ENCODE measurements around the gene CDCA7L. TPM values are rescaled to one million over a fixed set of nuclear protein-coding genes. Genes with fewer than 3 reads are reported as not detected.

The CDCA7L gene
- total RNA-seq, 6 donors from 2014 or later: 30.5 to 63.6 (median 39.1) TPM

DNA sequence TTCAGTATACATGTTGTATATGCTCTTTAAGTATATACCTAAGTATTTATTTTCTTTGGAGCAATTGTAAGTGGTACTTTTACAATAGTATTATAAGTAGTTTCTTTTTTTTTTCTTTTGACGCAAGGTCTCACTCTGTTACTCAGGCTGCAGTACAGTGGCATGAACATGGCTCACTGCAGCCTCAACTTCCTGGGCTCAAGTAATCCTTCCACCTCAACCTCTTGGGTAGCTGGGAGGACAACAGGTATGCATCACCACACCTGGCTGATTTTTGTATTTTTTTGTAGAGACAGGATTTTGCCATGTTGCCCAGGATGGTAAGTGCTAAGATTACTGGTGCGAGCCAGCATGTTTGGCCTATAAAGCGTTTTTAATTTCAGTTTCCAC is 13.7 kb upstream of the CDCA7L start:
- Histone ChIP-seq H3K4me3 (no peak overlapping the region), H3K27ac (no peak overlapping the region), H3K9me3 (no peaks in the 10 kb centered on the region), H3K27me3 (no peaks in the 10 kb centered on the region), H3K36me3 (no peaks in the 10 kb centered on the region), H3K4me1 (no peaks in the 10 kb centered on the region)
- DNase-seq (no peak), ATAC-seq (ENCODE audit: low FRiP score in 2 of 2) (no peak)
- TF ChIP-seq POLR2AphosphoS5 (IDR thresholded peaks at IDR 0.05): no peak
- 92 to 98% methylated on average over 3 of the region's 3 CpGs for WGBS, 2 donors

DNA sequence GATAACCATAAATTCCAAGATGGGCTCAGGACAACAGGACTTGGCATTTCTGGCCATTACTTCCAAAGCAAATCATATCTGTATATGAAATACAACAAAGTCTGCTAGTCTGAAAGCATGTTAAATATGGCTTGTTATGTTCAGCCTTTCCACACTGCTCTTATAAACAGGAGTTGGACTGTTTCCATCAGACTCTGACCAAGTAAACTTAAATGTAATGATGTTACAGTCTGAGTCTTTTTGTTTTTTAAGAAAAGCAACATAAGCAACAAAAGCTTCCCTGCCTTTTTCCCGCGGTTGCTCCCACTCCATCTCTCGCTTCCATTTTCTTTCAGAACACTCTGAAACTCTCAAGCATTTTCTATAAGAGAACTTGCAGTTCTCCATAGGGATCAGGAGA is 8.1 kb upstream of the CDCA7L start:
- Histone ChIP-seq H3K36me3 (no peaks in the 10 kb centered on the region), H3K27ac (no peak overlapping the region), H3K4me1 (no peaks in the 10 kb centered on the region), H3K9me3 (no peaks in the 10 kb centered on the region), H3K27me3 (no peaks in the 10 kb centered on the region), H3K4me3 (no peak overlapping the region)
- no peak for TF ChIP-seq POLR2A (IDR thresholded peaks at IDR 0.05)
- TF ChIP-seq, protein P1, sequence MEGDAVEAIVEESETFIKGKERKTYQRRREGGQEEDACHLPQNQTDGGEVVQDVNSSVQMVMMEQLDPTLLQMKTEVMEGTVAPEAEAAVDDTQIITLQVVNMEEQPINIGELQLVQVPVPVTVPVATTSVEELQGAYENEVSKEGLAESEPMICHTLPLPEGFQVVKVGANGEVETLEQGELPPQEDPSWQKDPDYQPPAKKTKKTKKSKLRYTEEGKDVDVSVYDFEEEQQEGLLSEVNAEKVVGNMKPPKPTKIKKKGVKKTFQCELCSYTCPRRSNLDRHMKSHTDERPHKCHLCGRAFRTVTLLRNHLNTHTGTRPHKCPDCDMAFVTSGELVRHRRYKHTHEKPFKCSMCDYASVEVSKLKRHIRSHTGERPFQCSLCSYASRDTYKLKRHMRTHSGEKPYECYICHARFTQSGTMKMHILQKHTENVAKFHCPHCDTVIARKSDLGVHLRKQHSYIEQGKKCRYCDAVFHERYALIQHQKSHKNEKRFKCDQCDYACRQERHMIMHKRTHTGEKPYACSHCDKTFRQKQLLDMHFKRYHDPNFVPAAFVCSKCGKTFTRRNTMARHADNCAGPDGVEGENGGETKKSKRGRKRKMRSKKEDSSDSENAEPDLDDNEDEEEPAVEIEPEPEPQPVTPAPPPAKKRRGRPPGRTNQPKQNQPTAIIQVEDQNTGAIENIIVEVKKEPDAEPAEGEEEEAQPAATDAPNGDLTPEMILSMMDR (IDR thresholded peaks at IDR 0.05): no peak
- no peak for TF ChIP-seq EP300 (IDR thresholded peaks at IDR 0.05)
- no peak for TF ChIP-seq POLR2AphosphoS5 (IDR thresholded peaks at IDR 0.05)
- 83 to 86% methylated on average over 3 of the region's 3 CpGs for WGBS, 2 donors
- no peak for DNase-seq
- ATAC-seq (ENCODE audit: low FRiP score in 2 of 2): no peak

DNA sequence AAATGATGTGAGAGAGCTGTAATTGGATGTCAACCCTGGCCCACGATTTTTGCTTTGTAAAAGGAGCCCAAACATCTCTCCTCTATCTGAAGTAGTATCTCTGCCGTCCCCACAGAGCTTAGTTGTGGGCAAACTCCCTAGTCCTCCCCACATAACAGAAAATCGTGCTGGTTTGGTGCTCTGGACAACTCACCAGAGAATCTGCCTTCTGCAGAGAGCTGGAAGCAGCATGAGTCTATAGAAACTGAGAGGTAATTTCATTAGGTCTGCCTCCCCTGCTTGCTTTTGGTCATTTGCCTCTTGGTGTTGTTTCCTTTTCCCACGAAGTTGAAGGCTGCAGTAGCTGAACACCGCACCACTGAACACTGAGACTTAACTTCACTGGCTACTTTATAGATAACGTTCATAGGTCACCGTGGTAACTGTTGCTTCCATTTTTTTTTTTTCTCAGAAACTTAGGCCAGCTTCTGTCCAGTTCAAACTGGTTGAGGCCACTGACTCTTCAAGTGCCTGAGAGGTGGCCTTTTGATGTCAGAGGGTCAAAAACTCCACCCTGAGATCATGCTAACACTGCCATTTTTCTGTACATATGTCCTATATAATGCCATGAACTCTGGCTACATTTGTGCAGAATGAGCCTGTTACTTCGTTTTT is 3.3 kb upstream of the CDCA7L start:
- ATAC-seq (ENCODE audit: low FRiP score in 2 of 2) (no peak), DNase-seq (no peak)
- peaks cover 0 to 24% (median 14%) of the 10 kb centered on the region in 4 donors for H3K4me1 ChIP-seq
- H3K27me3 ChIP-seq: no peaks in the 10 kb centered on the region
- H3K36me3 ChIP-seq: no peaks in the 10 kb centered on the region
- H3K4me3 ChIP-seq: no peak overlapping the region
- no peaks in the 10 kb centered on the region for H3K9me3 ChIP-seq
- H3K27ac ChIP-seq: no peak overlapping the region
- 55 to 62% methylated on average over 8 of the region's 8 CpGs for WGBS, 2 donors
- TF ChIP-seq EP300 (IDR thresholded peaks at IDR 0.05) (no peak), POLR2AphosphoS5 (IDR thresholded peaks at IDR 0.05) (no peak), POLR2A (IDR thresholded peaks at IDR 0.05) (no peak)
- TF ChIP-seq, protein P1 (IDR thresholded peaks at IDR 0.05): no peak

DNA sequence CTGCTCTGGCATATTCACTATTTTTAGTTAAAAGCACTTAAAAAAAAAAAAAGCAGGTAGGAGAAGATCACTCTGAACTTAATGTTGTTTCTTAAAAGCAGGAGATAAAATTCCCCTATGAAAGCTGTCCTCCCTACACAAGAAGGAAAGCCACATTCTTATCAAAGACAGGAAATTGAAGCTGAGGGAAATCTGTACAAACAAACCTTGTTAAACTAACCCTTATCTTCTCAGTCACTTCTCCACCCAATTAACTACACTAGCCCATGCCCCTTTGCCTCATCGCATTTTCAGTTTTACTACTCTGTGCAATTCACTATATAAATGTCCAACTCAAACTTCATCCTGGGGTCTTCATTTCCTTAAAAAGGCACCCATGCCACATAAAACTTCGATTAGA is 2.7 kb upstream of the CDCA7L start:
- 49 to 63% methylated on average over 2 of the region's 2 CpGs for WGBS, 2 donors
- H3K9me3 ChIP-seq: no peaks in the 10 kb centered on the region
- DNase-seq (no peak), ATAC-seq (ENCODE audit: low FRiP score in 2 of 2) (no peak)
- no peak overlapping the region for H3K4me3 ChIP-seq
- no peaks in the 10 kb centered on the region for H3K36me3 ChIP-seq
- no peaks in the 10 kb centered on the region for H3K27me3 ChIP-seq
- no peak overlapping the region for H3K27ac ChIP-seq
- no peak for TF ChIP-seq POLR2A (IDR thresholded peaks at IDR 0.05)
- TF ChIP-seq POLR2AphosphoS5 (IDR thresholded peaks at IDR 0.05): no peak
- TF ChIP-seq EP300 (IDR thresholded peaks at IDR 0.05): no peak
- TF ChIP-seq, protein P1 (IDR thresholded peaks at IDR 0.05): no peak
- peaks cover 0 to 31% (median 16%) of the 10 kb centered on the region in 4 donors for H3K4me1 ChIP-seq

DNA sequence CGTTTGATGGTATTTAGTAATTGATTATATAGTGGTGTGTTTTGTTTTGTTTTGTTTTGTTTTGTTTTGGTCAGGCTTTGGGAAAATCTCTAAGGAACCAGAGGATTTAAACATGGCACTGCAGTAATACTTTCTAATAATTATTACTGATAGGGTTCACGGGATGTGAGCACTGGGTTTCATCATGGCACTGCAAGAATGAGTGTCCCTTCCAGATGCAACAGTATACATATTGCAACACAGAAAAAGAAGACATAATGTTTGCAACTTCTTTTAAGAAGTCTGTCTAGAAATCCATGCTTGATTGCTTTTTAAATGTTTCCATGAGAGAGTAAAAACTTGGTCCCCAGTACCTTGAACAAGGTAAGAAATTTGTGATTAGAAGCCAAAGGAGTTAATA is 2.2 kb upstream of the CDCA7L start:
- no peak for TF ChIP-seq EP300 (IDR thresholded peaks at IDR 0.05)
- TF ChIP-seq POLR2AphosphoS5 (IDR thresholded peaks at IDR 0.05): no peak
- TF ChIP-seq POLR2A (IDR thresholded peaks at IDR 0.05): no peak
- TF ChIP-seq, protein P1 (IDR thresholded peaks at IDR 0.05): no peak
- no peak for ATAC-seq (ENCODE audit: low FRiP score in 2 of 2)
- DNase-seq: no peak
- Histone ChIP-seq H3K27ac (no peak overlapping the region), H3K4me3 (no peak overlapping the region), H3K27me3 (no peaks in the 10 kb centered on the region), H3K36me3 (no peaks in the 10 kb centered on the region), H3K9me3 (no peaks in the 10 kb centered on the region), H3K4me1 (peaks cover 0 to 32% (median 16%) of the 10 kb centered on the region in 4 donors)
- 53 to 60% methylated on average over 2 of the region's 2 CpGs for WGBS, 2 donors
